PFSK-1 (cell line): ENCODE data around the gene CABYR.

Source experiments
- POLR2AphosphoS5 ChIP-seq: IDR thresholded peaks from 2 replicates; pipeline ENCODE4 v1.6.1; 2012; ENCODE audit warnings: low read depth, mild to moderate bottlenecking, control low read depth, low read length, moderate library complexity
- SIN3A ChIP-seq: IDR thresholded peaks from 2 replicates; pipeline ENCODE4 v1.6.1; 2012; ENCODE audit warnings: mild to moderate bottlenecking, low read length, moderate library complexity, borderline replicate concordance; ENCODE audit not compliant: insufficient read depth
- TF ChIP-seq, protein P1 (sequence below), 2 experiments: IDR thresholded peaks; 2 replicates each; pipeline versions ENCODE4 v1.6.1 to v1.8.0; 2011 to 2012; ENCODE audit warnings: low read depth in 2 of 2, low read length in 2 of 2, control low read depth in 1 of 2, inconsistent platforms in 1 of 2, mild to moderate bottlenecking in 1 of 2, moderate library complexity in 1 of 2; ENCODE audit not compliant: insufficient read depth in 1 of 2

GRCh38 chr18:24198461-24198860 lies 59.6 kb downstream of the CABYR start:
- TF ChIP-seq SIN3A (no peak), POLR2AphosphoS5 (no peak)
- TF ChIP-seq, protein P1, sequence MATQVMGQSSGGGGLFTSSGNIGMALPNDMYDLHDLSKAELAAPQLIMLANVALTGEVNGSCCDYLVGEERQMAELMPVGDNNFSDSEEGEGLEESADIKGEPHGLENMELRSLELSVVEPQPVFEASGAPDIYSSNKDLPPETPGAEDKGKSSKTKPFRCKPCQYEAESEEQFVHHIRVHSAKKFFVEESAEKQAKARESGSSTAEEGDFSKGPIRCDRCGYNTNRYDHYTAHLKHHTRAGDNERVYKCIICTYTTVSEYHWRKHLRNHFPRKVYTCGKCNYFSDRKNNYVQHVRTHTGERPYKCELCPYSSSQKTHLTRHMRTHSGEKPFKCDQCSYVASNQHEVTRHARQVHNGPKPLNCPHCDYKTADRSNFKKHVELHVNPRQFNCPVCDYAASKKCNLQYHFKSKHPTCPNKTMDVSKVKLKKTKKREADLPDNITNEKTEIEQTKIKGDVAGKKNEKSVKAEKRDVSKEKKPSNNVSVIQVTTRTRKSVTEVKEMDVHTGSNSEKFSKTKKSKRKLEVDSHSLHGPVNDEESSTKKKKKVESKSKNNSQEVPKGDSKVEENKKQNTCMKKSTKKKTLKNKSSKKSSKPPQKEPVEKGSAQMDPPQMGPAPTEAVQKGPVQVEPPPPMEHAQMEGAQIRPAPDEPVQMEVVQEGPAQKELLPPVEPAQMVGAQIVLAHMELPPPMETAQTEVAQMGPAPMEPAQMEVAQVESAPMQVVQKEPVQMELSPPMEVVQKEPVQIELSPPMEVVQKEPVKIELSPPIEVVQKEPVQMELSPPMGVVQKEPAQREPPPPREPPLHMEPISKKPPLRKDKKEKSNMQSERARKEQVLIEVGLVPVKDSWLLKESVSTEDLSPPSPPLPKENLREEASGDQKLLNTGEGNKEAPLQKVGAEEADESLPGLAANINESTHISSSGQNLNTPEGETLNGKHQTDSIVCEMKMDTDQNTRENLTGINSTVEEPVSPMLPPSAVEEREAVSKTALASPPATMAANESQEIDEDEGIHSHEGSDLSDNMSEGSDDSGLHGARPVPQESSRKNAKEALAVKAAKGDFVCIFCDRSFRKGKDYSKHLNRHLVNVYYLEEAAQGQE (IDR thresholded peaks at IDR 0.05; ENCODE audit: insufficient read depth in 1 of 2, low read depth in 2 of 2, low read length in 2 of 2) = no peak
